Neural cell (in vitro differentiated cells): ENCODE data around the gene TRIM46.
"Not testable (repeated sequence)": the region's sequence is repeated elsewhere in the genome, so short reads cannot be mapped to it uniquely, and the experiment has no call there.

Experiments used
- EP300 ChIP-seq: fragments of 450-650 bp; conservative IDR thresholded peaks from 2 replicates; pipeline ENCODE4 v1.6.1; 2014; ENCODE audit warnings: antibody characterized with exemption, mild to moderate bottlenecking, moderate library complexity; ENCODE audit not compliant: poor library complexity, severe bottlenecking
- EZH2 ChIP-seq: fragments of 200-600, 300-800 bp; shearing (Covaris generic), sonication (generic); IDR thresholded peaks from 2 replicates; pipeline ENCODE4 v1.6.1; 2014; ENCODE audit warnings: antibody characterized with exemption, low read length, borderline replicate concordance, mild to moderate bottlenecking; ENCODE audit not compliant: insufficient read depth, poor library complexity, severe bottlenecking
- MXI1 ChIP-seq: fragments of 450-650 bp; conservative IDR thresholded peaks from 2 replicates; pipeline ENCODE4 v1.6.1; 2014; ENCODE audit warnings: antibody characterized with exemption, mild to moderate bottlenecking; ENCODE audit not compliant: poor library complexity, severe bottlenecking
- POLR2AphosphoS5 ChIP-seq: IDR thresholded peaks from 2 replicates; pipeline ENCODE4 v1.6.1; 2012
- SMC3 ChIP-seq: fragments of 450-650 bp; conservative IDR thresholded peaks from 2 replicates; pipeline ENCODE4 v1.6.1; 2014; ENCODE audit warnings: antibody characterized with exemption, mild to moderate bottlenecking, moderate library complexity; ENCODE audit not compliant: poor library complexity
- TAF1 ChIP-seq: IDR thresholded peaks from 2 replicates; pipeline ENCODE4 v1.6.1; 2012; ENCODE audit warnings: low read depth
- TF ChIP-seq, protein P1 (sequence below): fragments of 450-650 bp; IDR thresholded peaks from 2 replicates; pipeline ENCODE4 v1.5.1; 2014; ENCODE audit warnings: antibody characterized with exemption, mild to moderate bottlenecking, moderate library complexity; ENCODE audit not compliant: poor library complexity, severe bottlenecking
- TF ChIP-seq, protein P2 (sequence below): IDR thresholded peaks from 2 replicates; pipeline ENCODE4 v1.6.1; 2012; ENCODE audit warnings: borderline replicate concordance

DNA sequence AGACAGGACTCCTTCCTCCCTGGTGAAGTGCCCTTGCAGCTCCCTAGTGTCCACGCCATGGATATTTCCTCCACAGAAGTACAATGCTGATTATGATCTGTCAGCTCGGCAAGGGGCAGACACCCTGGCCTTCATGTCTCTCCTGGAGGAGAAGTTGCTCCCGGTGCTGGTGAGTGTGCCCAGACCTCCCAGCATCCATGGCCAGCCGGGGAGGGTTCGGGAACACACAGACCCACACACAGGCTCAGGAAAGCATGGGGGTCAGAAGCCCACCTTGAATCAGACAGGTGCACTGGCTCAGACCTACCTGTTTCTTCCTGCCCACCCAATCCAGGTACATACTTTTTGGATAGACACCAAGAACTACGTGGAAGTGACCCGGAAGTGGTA, 38.4 kb downstream of the TRIM46 start:
- TF ChIP-seq, protein P1, sequence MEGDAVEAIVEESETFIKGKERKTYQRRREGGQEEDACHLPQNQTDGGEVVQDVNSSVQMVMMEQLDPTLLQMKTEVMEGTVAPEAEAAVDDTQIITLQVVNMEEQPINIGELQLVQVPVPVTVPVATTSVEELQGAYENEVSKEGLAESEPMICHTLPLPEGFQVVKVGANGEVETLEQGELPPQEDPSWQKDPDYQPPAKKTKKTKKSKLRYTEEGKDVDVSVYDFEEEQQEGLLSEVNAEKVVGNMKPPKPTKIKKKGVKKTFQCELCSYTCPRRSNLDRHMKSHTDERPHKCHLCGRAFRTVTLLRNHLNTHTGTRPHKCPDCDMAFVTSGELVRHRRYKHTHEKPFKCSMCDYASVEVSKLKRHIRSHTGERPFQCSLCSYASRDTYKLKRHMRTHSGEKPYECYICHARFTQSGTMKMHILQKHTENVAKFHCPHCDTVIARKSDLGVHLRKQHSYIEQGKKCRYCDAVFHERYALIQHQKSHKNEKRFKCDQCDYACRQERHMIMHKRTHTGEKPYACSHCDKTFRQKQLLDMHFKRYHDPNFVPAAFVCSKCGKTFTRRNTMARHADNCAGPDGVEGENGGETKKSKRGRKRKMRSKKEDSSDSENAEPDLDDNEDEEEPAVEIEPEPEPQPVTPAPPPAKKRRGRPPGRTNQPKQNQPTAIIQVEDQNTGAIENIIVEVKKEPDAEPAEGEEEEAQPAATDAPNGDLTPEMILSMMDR: not testable (repeated sequence)
- not testable (repeated sequence) for TF ChIP-seq TAF1, POLR2AphosphoS5, EZH2, MXI1, SMC3, EP300
- TF ChIP-seq, protein P2, sequence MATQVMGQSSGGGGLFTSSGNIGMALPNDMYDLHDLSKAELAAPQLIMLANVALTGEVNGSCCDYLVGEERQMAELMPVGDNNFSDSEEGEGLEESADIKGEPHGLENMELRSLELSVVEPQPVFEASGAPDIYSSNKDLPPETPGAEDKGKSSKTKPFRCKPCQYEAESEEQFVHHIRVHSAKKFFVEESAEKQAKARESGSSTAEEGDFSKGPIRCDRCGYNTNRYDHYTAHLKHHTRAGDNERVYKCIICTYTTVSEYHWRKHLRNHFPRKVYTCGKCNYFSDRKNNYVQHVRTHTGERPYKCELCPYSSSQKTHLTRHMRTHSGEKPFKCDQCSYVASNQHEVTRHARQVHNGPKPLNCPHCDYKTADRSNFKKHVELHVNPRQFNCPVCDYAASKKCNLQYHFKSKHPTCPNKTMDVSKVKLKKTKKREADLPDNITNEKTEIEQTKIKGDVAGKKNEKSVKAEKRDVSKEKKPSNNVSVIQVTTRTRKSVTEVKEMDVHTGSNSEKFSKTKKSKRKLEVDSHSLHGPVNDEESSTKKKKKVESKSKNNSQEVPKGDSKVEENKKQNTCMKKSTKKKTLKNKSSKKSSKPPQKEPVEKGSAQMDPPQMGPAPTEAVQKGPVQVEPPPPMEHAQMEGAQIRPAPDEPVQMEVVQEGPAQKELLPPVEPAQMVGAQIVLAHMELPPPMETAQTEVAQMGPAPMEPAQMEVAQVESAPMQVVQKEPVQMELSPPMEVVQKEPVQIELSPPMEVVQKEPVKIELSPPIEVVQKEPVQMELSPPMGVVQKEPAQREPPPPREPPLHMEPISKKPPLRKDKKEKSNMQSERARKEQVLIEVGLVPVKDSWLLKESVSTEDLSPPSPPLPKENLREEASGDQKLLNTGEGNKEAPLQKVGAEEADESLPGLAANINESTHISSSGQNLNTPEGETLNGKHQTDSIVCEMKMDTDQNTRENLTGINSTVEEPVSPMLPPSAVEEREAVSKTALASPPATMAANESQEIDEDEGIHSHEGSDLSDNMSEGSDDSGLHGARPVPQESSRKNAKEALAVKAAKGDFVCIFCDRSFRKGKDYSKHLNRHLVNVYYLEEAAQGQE: not testable (repeated sequence)
